ENCODE measurements around the gene PNPLA6.

Gene PNPLA6

GRCh38 chr19:7541475-7541824 is 5.9 kb downstream of the PNPLA6 start:
- TF ChIP-seq CTCF (IDR thresholded peaks at IDR 0.05; ENCODE audit: insufficient read depth, low read depth, low read length, missing control alignments) = no peak
- DNase-seq (ENCODE audit: low read depth) = no peak

GRCh38 chr19:7541828-7542443 is 6.4 kb downstream of the PNPLA6 start:
- no peak overlapping the region for H3K4me3 ChIP-seq (ENCODE audit: low read depth, low read length)
- no peak for DNase-seq (ENCODE audit: low read depth)
- no peak for TF ChIP-seq CTCF (IDR thresholded peaks at IDR 0.05; ENCODE audit: insufficient read depth, low read depth, low read length, missing control alignments)

More at GRCh38 chr19:7541475-7541824, 5.9 kb downstream of the PNPLA6 start:
- no peak overlapping the region for H3K4me3 ChIP-seq (ENCODE audit: low read depth, low read length)

- no peak for TF ChIP-seq CTCF (IDR thresholded peaks at IDR 0.05; ENCODE audit: insufficient read depth, low read depth, low read length, missing control alignments)
- no peak for DNase-seq (ENCODE audit: low read depth)
- no peak overlapping the region for H3K4me3 ChIP-seq (ENCODE audit: low read depth, low read length)
Measured at GRCh38 chr19:7542556-7543348, 7.2 kb downstream of the PNPLA6 start.

- no peak for TF ChIP-seq CTCF (IDR thresholded peaks at IDR 0.05; ENCODE audit: insufficient read depth, low read depth, low read length, missing control alignments)
Measured at GRCh38 chr19:7544626-7545025, 9.1 kb downstream of the PNPLA6 start.

GRCh38 chr19:7545300-7545699 is 9.8 kb downstream of the PNPLA6 start:
- TF ChIP-seq CTCF (IDR thresholded peaks at IDR 0.05; ENCODE audit: insufficient read depth, low read depth, low read length, missing control alignments) = no peak
- no peak for DNase-seq (ENCODE audit: low read depth)
- H3K4me3 ChIP-seq (ENCODE audit: low read depth, low read length) = no peak overlapping the region

More at GRCh38 chr19:7544626-7545025, 9.1 kb downstream of the PNPLA6 start:
- H3K4me3 ChIP-seq (ENCODE audit: low read depth, low read length) = no peak overlapping the region
- no peak for DNase-seq (ENCODE audit: low read depth)

GRCh38 chr19:7545904-7546303 is 10.4 kb downstream of the PNPLA6 start:
- no peak for DNase-seq (ENCODE audit: low read depth)
- H3K4me3 ChIP-seq (ENCODE audit: low read depth, low read length) = no peak overlapping the region
- no peak for TF ChIP-seq CTCF (IDR thresholded peaks at IDR 0.05; ENCODE audit: insufficient read depth, low read depth, low read length, missing control alignments)
